NCI-H524 (cell line): ENCODE results near the gene IGF1.

Source experiments
- DNase-seq, 2 experiments: peaks; one replicate each; lab custom pipeline; 2025; lab: John Stamatoyannopoulos, UW

IGF1 gene

DNA sequence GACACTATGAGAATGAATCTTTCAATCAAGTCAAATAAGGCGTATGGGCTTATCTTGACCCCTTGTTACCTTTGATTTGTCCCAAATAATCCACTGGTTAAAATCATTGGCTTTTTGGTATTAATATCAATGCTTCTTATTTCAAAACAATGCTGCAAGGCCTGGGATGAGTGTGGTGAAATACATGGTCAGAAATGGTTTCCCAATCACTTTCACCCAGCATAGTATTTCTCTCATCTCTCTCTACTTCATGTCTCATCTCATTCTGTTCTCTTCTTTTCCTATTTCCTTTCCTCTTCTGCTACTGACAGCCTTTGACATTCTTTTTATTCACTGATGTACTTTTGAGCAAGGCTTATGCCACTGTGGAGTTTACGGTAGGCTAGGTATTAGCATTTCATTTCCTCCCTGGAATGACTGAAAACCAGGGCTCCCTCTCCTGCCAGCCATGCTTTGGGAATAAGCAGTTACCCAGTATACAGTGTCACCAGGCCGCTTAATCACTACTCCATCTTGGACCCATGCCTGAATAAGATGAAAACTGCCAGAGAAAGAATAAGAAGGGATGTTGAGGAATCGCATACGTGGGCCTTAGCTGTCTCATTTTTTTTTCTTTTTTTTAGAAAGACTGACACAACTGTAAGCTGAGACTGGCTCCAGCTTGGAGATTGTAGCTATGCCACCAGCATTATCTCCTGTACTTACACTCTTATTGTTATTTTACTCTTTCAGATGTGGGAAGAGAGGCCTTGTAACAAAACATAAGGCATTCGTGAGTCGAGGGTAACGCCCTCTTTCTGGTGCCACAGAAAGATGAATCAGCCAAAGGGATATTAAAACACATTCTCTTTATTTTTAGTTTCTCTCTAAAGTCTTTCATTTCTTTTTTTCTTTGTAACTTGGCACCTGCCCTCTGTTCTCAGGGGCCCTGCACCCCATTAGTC, 53.5 kb downstream of the IGF1 start:
- no peak for DNase-seq

DNA sequence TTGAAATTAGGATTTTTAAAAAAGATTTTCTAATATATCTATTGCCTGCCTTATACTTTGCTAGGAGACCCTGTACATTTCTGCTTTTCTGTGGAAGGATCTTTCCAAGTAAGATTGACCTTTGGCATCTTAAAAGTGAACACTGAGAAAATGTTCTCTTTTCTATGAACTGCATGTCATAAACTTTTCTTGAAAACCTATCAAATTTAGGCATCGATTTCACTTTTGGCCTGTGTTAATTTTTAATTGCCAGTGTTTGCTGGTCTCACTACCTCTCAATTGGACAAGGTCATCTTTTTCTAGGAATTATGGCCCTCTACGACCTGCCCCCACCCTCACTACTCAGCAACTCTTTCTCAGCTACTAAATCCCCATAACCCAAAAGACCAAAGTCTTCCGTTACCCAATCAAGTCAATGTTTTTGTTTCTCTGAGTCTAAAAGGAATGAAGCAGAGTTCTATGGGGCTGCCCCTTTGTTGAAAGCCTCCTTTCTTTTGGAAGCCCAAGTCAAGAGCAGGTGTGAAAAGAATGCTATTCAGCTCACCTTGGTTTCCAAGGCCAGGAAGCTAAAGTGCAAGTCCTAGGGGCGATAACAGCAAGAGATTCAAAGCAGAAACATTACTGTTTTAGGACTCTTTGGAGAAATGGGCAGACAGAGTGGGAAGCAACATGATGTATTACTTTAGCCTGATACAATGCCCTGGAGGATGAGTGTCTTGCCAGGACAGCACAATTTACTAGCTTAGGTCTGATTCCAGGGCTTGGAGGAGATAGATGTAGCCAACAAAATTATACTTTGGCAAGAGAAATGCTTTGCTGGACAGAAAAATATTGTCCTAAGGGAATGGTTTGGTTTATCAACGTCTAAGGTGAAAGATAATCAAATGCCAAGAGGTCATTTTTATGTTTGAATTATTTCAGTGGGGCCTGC, 55.0 kb downstream of the IGF1 start:
- DNase-seq: no peak

DNA sequence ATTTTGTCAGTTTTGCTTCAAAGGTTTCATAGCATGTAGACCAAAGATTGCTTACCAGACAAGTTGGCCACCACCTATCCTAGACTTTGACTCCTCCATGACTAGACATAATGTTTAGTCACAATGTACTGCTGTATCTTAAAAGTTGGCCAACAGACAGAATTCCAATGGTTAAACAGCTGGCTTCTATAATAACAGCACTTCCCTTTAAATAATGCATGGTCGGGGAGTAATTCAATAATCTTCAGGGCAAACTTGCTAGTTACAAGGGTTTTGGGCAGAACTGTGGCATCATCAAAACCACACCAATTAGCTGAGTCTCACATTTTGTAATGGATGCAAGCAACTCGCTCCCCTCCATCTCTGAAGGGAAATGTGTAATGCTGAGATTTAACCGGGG, 56.9 kb downstream of the IGF1 start:
- DNase-seq: no peak

DNA sequence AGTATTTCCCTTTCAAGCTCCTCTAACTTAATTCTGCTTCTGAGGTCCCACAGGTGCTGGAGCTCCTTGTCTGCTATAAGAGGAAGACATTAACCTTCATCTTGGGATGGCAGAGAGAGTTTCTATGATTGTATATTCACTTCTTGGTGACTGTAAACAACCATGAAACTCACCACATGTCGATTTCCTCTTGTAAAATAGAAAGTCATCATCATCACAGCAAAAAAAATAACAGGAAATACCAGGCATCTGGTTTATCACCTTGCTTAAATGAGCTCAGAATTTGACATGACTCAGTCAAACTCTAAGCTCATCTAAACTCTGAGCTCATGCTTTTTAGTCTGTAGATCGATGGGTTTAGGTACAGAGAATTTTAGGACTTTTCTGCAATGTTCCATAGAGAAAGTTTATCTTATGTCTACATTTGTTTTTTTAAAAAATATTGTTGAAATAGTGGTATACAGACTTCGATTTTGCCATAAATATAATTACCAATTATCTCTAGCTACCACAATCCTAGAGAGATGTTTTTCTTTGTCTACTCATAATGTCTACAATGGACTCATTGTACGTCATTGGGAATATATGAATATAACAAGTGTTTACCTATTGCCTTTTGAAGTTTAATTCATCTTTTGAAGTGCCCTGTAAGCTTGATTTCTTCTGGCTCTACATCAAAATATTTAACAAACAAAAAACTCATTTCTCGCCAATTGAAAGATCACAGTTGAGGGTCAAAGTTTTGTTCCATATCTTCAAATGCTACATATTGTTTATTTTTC, 58.4 kb downstream of the IGF1 start:
- DNase-seq: no peak

DNA sequence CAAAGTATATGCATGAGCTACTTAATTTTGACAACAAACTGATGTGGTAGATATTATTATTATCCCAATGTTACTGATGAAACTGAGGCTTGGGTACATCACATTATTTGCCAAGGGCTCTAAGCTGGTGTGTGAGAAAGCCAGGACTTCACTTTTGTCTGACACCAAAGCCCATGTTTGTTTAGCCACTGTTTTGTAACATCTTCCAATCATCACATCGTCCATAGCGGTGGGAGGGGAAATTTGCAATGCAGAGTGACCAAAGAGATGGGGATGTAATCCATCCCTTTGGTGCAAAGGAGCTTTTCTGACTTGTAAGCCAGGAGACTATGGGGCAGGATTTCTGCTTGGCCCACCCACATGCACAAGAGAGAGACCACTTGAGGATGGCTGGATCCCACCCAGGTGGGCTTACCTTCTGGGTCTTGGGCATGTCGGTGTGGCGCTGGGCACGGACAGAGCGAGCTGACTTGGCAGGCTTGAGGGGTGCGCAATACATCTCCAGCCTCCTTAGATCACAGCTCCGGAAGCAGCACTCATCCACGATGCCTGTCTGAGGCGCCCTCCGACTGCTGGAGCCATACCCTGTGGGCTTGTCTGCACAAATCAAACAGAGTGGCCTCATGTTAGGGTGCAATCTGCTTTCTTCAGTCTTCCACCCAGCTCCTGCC, 61.1 kb downstream of the IGF1 start:
- DNase-seq: no peak

DNA sequence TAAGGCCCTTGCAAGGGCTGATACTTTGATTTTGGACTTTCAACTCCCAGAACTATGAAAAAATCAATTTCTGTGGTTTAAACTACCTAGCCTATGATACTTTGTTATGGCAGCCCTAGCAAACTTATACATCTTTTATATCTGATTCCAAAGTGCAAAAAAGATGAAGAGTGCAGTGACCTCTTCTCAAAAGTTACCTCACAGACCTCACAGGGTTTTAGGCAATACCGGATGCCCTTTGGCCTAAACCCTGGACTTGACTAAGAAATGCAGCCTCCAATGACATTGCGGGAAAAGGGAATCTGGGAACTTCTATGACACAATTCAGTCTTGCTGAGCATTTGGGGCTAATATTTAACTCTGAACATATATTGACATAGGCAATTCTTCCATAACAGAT, 63.3 kb downstream of the IGF1 start:
- no peak for DNase-seq

DNA sequence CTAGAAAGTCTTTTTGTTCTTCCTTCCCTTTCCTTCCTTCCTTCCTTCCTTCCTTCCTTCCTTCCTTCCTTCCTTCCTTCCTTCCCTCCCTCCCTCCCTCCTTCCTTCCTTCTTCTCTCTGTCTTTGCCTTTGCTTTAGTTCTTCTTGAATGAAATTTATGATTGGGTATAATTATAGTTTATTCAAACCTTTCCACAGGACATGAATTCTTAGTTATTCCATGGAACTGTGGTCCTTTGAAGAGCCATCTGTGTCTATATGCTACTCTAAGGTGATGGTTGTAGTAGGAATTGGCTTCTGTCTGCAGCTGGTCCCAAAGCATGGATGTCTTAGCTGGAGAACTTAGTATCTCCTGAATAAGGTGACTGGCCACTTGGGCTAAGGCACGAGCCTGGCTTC, 64.8 kb downstream of the IGF1 start:
- DNase-seq: no peak

DNA sequence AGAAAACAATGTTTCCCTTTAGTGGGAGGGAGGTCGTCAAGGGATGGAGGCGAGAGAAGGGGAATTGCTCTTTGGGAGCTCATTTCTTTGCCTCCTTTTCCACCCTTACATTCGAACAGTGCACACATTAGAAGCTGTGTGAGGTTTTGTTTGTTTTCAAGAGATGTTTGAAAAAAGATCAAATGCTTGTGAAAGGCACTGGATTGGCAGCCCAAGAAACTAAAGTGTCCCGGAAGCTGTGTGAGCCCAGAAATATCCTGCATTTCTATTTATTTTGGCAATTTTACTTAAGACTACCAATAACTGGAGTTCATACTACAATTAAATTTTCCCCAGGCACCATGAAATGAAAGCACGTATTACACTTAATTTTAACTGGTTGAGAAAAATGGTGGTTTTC, 67.0 kb downstream of the IGF1 start:
- no peak for DNase-seq

DNA sequence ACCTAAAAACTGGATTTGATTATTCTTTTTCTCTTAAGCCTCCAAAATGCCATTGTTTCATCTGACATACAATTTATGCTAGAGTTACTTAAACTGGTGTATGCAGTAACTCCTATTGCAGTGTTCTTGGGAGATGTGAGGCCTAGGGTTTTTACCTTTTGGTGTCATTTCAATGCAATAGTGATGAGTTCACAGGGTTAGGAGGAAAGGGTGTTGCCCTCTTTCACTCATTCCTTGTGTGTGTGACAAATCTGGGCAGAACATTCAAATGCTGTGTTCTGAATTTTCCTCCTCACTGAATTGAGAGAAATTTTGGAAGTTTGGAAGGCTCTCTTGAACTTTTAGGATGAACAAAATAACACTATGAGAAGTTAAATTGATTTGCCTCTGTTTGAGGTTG, 69.9 kb downstream of the IGF1 start:
- DNase-seq: no peak

DNA sequence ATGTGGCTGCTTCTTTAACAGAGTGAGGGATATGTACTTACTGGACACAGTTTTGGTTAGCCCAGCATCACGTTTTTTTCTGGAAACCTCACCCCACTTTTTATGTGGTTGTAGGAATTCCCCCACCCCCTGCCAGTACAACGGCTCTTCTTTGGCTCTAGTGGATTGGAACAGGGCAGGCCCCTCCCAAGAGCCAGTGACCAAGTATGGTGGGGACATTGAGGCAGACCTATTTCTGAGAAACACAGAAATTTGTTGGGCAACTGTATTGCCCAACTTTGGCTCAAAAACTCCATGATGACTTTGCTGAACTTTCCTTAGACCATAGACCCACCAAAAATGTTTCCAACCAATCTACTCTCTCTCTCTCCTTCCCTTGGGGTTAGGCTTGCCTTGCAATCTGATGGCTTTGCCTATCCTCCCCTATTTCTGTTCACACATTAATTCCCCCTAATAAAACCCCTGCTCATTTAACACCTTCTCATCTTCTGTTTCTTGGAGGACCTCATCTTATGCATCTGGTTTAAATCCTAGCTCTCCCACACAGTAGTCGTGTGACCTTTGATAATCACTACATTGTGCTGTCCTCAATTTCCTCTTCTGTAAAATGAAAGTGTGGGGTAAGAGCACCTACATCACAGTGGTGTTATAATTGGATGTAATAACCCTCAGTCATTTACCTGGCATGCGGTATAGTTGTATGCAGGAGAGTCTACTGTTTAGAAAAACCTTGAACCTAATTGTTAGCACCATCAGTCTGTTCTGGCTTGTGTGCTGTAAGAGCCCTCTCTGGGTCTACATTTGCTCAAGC, 71.7 kb downstream of the IGF1 start:
- DNase-seq: no peak

DNA sequence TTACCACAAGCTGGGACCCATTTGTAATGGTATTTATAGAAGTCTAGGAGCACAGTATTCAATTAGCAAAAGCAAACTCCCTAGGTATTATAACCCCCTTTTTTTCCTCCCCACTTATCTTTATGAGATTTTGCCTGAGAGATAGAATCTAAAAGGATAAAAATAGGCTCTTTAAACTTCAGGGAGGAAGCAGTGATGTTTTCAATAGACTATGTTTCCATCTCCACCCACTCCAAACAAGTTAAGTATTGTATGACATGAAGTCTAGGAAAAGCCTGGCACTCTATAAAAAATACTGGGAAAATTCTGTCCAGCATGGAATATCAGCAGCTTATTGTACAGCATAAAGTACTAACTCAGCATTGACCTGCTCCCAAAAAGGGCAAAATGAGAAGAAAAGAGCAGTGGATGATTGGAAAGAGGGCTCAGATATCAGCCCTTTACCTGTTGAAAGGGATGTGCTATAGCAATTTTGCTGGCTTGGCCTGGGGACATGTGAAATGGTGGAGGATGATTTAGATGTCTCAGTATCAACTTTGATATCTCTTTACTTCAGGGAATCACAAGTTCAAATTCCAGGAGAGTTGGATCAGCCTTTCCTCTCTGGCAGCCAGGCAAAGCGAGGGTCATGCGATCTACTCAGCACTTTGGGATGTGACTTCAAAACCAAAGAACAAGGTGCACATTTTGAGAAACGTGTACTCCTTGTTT, 72.4 kb downstream of the IGF1 start:
- no peak for DNase-seq

DNA sequence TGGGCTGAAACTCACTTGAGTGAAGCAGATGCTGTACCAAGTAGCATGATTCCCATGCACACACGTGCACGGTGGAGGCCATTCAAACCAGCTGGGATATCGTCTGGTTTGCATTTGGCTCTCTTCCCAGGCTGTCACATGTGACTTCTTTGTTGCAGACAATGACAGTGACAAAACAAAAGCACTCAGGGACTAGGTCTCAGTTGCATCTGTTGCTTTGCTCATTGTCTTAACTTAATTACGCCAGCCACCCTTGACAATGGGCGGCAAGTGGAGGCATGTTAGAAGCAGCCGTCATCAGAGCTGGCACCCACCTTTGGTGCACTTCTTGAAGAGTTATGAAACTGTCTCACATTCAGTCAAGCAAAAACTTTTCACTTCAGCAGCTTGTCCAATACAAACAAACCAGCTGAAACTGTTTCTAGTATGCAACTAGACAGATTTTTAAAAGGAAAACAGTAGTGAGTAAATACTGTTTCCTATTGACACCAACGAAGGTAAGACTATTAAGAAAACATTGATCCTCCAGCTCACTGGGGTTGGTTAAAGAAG, 74.3 kb downstream of the IGF1 start:
- DNase-seq: peak; percentile 83 to 95

DNA sequence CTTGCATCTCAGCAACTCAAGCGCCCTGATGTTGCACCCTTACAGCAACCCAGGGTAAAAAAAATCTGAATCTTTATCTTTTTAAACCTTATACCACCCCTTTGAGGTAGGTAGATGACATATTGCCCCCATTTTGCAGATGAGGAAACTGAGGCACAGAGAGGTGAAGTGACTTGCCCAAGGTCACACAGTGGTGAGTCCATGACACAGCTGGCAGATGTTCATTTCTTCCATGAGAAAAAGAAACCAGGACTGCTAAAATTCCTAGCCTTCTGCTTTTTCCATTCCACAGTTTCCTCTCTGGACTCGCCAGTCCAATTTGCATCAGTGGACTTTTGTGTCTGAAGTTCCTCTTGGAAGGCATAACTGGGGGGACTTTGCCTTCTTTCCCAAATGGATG, 79.3 kb downstream of the IGF1 start:
- DNase-seq: no peak

DNA sequence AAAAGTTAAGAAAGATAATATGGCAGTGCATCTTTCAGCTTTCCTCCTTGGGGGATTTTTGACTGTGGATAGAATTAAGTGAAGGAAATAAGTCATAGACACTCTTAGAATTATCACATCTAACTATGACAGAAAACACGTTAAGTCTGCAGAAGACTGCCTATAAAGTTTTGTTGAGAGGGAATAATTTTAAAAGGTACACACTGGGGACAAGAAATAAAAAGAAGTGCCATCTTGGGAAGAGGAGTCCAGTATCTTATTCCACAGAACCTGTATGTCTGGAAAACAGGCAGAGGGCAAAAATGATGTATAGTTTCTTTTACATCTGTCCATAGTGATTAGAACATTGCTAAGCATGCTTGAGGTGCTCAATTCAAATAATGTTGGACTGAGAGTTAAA, 80.7 kb downstream of the IGF1 start:
- no peak for DNase-seq

DNA sequence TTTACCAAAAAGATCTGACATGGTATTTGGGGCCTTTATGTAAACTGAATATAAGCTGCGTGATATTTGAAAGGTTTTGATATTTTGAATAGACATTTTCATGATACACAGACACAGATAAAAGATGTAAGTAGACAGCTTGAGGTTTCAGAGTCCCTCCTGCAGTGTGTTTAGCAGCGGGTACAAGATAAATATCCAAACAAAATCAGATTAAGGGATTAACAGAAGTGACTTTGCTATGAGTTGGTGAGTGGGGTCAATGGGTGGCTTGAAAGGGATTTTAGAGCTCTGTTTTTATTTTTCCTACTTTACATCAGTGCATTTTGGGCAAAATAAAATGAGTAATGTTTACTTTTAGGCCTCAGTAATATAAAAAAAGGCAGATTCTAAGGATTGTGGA, 84.1 kb downstream of the IGF1 start:
- DNase-seq: peak in 1 of 2 experiments; percentile 12

DNA sequence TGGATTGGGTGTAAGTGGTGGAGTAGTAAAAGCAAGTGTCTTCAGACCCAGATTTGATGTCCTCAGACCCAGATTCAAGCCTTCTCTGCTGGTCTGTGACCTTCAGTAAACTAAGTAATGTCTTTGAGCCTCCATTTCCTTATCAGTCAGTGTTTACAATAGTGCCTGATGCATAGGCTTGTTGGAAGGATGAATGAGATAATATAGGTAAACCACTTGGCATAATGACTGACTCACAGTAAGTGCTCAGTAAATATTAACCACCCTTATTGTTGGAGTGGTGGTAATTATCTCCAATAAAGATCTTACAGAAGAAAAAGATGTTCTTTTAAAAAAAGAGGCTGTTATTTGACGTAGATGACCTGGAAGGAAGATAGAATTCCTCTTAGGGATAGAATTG, 86.2 kb downstream of the IGF1 start:
- DNase-seq: no peak

DNA sequence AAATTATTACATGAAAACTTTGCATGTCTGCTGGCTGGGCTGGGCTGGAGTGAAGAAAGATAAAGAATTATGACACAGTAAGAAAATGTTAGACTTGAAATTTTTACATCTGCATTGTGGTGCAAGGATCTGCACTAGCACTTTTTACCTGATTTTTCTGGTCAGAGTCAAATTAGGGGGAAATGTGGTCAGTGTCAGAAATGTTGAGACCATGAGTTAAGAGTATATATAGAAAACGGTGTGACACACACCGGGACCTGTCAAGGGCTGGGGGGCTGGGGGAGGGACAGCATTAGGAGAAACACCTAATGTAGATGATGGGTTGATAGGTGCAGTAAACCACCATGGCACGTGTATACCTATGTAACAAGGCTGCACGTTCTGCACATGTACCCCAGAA, 90.3 kb downstream of the IGF1 start:
- no peak for DNase-seq

DNA sequence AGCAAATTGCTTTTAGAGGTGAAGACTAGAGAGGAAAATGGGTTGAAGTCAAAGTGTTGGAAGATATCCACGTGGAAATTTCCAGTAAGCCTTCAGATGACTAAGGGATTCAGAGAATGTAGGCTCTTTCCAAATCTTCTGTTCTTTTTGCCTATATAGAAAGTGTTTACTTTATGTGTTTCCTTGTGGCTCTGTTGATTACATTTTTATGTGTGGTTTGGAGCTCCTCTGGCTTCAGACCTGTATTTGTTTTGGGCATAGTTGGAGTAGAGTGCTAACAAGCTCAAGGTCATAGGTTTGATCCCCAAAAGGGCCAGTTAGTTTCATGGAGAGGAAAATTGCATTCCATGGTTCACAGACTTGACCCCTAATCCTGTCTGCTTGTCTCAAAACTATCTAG, 91.9 kb downstream of the IGF1 start:
- no peak for DNase-seq

DNA sequence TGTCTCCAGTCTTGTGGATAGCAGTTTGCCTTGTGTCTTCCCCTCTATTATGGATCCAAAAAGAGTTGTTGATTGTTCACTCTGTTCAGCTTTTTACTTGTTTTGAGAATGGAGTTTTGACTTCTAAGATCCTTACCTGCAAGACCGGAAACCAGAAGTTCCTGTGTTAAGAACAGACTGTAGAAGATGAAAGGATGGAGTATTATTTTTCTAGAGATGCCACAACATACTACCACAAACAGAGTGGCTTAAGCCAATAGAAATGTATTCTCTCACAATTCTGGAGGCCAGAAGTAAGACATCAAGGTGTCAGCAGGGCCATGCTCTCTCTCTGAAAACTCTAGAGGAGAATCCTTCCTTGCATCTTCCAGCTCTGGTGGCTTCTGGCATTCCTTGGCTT, 95.0 kb downstream of the IGF1 start:
- no peak for DNase-seq
